HFF-Myc (cell line): ENCODE results near the gene PIKFYVE.
"Not testable (repeated sequence)": the region's sequence is repeated elsewhere in the genome, so short reads cannot be mapped to it uniquely, and the experiment has no call there.

ENCODE experiments used
- DNase-seq: peaks from one replicate; pipeline ENCODE4 v3.0.0-alpha.2; 2011; ENCODE audit warnings: low read depth; ENCODE audit errors: extremely low read depth
- H3K4me3 ChIP-seq: replicated peaks from 2 replicates; pipeline ENCODE4 v1.5.1; 2011; ENCODE audit warnings: low read depth, mild to moderate bottlenecking, control low read depth, low read length
- CTCF ChIP-seq: IDR thresholded peaks from 2 replicates; pipeline ENCODE4 v1.5.1; 2012; ENCODE audit warnings: mild to moderate bottlenecking, low read depth, low read length, control low read depth; ENCODE audit errors: missing control alignments

Gene PIKFYVE

GRCh38 chr2:208266553-208266893, 468 bp downstream of the PIKFYVE start:
- no peak for TF ChIP-seq CTCF
- DNase-seq: peak; percentile 7

DNA sequence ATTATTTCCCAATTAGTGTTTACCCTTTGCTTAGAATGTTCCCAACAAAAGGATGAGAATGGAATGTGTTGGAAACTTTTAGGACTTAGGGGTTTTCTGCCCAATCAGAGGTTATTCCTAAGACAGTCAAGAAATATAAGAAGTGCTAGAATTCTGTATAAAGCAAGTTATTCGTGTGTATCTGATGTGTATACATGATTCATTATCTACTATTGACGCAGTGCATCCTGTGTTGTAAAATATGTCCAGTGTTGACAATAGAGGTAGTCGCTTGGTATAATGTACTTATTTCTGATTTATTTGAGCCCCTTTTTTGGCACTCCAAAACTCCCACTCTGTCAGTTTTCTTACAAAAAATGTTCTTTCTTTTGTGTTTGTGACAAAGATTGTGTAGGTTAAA, 881 bp downstream of the PIKFYVE start:
- H3K4me3 ChIP-seq: peak overlapping the region; percentile 81
- DNase-seq: no peak
- no peak for TF ChIP-seq CTCF

More at GRCh38 chr2:208266553-208266893, 468 bp downstream of the PIKFYVE start:
- peak overlapping the region; percentile 81 for H3K4me3 ChIP-seq

- DNase-seq: not testable (repeated sequence)
- H3K4me3 ChIP-seq: peak overlapping the region; percentile 81
Measured at GRCh38 chr2:208267526-208267925, 1.5 kb downstream of the PIKFYVE start.

GRCh38 chr2:208268156-208268952, 2.3 kb downstream of the PIKFYVE start:
- no peak for TF ChIP-seq CTCF
- H3K4me3 ChIP-seq: no peak overlapping the region
- DNase-seq: no peak

GRCh38 chr2:208269091-208269490, 3.0 kb downstream of the PIKFYVE start:
- H3K4me3 ChIP-seq: no peak overlapping the region
- DNase-seq: no peak
- TF ChIP-seq CTCF: no peak

DNA sequence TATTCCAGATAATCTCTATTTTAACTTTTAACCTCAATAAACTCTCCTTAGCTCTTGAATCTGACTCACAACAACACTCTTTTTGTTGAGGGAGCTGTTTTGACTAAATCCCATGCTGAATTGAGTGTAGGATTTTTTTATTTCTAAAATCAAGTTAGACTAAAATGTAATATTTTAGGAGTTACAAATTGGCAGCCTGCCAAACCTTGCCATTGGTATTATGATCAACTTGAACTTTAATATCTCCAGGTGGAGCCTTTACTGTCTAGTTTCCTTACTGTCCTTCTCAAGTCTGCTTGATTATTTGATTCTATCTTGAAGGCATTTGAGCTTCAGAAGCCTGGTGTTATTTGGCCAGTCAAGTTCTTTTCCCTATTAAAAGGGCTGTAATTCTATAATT, 8.7 kb downstream of the PIKFYVE start:
- TF ChIP-seq CTCF: no peak
- DNase-seq: no peak
- no peak overlapping the region for H3K4me3 ChIP-seq

DNA sequence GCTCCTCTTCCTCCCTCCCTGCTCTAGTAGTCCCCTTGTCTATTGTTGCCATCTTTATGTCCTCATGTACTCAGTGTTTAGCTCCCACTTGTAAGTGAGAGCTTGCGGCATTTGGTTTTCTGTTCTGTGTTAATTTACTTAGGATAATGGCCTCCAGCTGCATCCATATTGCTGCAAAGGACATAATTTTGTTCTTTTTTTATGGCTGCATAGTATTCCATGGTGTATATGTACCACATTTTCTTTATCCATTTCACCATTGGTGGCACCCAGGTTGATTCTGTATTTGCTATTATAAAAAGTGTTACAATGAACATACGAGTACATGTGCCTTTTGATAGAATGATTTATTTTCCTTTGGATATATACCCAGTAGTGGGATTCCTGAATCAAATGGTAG, 12.5 kb downstream of the PIKFYVE start:
- H3K4me3 ChIP-seq: no peak overlapping the region
- no peak for DNase-seq
- no peak for TF ChIP-seq CTCF
